NCI-H82 (cell line): ENCODE data around the gene ENTPD1.
A peak's percentile ranks its signal among the peaks of the same experiment; 100 is the strongest.

Source experiments
- DNase-seq: peaks from one replicate; lab custom pipeline; 2025; lab: John Stamatoyannopoulos, UW

Gene ENTPD1

GRCh38 chr10:95832216-95833041 lies 76.5 kb downstream of the ENTPD1 start:
- no peak for DNase-seq

DNA sequence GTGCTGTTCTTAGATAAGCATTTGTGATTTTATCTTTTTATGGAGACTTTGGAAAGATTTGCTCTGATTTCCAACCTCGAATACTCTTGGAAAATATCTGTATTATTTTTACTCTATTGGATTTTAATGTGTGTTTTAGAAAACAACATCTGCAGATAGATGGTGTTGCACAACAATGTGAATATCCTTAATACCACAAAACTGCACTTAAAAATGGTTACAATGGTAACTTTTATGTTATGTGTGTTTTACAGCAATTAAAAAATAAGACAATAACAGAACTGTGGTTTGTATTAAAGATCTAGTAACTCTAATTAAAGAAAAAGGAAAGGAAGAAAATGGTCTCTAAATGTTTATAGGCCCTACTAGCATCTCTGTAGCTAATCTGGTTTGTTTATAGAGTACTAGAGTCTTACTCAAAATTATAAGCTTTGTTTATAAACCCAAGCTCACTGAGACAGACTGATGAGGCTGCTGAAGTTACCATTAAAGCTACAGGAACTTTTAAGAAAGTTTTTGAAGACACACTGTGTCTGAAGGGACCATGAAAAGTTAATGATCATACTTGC lies 77.2 kb downstream of the ENTPD1 start:
- no peak for DNase-seq

- DNase-seq = no peak
Measured at GRCh38 chr10:95834406-95834805, 78.4 kb downstream of the ENTPD1 start.

DNA sequence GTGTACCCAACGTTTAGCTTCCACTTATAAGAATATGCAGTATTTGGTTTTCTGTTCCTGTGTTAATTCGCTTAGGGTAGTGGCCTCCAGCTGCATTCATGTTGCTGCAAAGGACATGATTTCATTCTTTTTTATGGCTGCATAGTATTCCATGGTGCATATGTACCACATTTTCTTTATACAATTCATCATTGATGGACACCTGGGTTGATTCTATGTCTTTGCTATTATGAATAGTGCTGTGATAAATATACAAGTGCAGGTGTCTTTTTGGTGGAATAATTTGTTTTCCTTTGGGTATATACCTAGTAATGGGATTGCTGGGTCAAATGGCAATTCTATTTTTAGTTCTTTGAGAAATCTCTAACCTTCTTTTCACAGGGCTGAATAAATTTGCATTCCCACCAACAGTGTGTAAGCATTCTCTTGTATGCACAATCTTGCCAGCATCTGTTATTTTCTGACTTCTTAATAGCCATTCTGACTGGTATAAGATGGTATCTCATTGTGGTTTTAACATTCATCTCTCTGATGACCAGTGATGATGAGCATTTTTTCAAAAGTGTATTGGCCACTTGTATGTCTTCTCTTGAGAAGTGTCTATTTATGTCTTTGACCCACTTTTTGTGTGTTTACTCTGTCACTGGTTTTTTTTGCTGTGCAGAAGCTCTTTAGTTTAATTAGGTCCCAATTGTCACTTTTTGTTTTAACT lies 79.3 kb downstream of the ENTPD1 start:
- DNase-seq = no peak

DNA sequence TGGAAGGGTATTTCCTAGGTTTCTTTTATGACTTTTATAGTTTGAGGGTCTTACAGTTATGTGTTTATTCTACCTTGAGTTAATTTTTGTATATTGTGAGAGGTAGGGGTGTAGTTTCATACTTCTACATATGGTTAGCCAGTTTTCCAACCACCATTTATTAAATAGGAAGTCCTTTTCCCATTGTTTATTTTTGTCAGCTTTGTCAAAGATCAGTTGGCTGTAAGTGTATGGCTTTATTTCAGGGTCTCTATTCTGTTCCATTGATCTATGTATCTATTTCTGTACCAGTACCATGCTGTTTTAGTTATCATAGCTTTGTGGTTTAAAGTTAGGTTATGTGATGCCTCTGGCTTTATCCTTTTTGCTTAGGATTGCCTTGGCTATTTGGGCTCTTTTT lies 79.9 kb downstream of the ENTPD1 start:
- DNase-seq = no peak

DNA sequence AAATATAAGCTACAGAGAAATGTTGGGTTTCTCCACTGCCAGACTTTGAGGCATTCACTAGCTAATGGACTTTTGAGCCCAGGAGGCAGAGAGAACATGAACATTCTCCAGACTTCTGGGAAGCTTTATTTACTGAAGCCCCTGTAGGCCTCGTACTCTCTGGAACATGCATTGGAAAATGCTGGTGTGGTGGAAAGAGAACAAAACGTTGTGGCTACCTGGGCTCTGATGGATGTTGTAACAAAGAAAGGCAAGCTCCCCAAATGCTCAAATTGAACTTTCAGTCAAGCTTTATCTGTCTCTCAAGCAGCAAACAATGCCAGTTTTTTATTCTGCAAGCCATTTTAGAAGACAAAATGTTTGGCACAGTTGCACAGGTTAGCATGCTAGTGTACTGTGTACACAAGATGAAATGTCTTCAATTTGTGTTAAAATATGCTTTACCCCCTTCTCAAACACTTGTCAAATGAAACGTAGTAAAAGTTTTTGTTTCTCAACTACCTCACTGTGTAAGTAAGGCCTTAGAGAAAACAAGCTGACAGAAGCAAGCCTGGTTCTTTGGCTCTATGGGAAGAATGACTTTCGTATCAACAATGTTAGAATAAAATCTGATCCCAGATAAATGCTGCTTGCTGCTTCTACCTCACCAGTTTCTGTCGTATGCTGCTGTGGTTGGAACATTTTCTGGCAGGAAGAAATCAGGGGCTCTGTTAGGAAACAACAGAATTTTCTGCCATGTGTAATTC lies 80.8 kb downstream of the ENTPD1 start:
- DNase-seq = no peak

DNA sequence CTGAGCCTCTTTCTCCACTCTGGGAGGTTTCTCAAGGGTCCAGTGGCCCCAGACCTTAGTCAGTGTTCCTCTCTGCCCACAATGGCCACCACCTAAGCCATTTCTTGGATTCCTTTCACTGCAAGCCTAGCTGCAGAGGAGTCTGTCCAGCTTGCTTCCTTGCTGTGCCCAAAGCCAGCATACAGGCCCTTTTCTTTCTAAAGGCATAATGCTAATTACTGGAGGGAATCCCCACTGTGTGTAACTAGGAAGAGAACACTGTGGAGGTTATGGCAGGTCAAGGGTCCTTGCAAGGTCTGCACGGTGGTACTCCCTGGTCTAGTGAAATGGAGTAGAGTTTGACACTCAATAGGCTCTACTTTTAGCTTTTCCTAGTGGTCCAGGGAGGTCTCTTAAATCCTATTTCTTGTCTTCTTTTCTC lies 81.4 kb downstream of the ENTPD1 start:
- DNase-seq = no peak

- no peak for DNase-seq
Measured at GRCh38 chr10:95837783-95838182, 81.8 kb downstream of the ENTPD1 start.

GRCh38 chr10:95840121-95840520 lies 84.2 kb downstream of the ENTPD1 start:
- peak; percentile 57 for DNase-seq

DNA sequence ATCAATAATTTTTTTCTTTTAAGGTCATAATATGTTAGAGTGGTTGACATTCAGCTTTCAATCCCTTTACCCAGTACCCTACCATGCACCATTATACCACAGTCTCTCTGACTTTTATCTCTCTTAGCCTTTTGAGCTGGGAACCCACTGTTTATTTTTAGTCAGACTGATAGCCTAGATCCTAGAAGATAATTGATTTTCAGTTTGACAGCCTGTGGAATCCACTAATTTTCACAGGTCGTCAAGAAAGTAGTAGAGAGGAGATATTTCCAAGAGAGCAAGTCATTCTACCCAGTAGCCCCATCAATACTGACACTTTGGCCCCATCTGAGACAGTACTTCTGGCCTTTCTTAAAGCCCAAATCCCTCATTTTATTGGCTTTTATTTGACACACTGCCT lies 84.7 kb downstream of the ENTPD1 start:
- no peak for DNase-seq

- DNase-seq = peak; percentile 78
Measured at GRCh38 chr10:95841661-95842498, 85.9 kb downstream of the ENTPD1 start.

- no peak for DNase-seq
Measured at GRCh38 chr10:95845411-95845810, 89.4 kb downstream of the ENTPD1 start.

- DNase-seq = no peak
Measured at GRCh38 chr10:95847007-95847406, 91.0 kb downstream of the ENTPD1 start.

- DNase-seq = no peak
Measured at GRCh38 chr10:95848841-95849240, 92.9 kb downstream of the ENTPD1 start.

- DNase-seq = no peak
Measured at GRCh38 chr10:95850791-95851190, 94.8 kb downstream of the ENTPD1 start.

GRCh38 chr10:95860166-95860940 lies 104.4 kb downstream of the ENTPD1 start:
- DNase-seq = no peak

- DNase-seq = no peak
Measured at GRCh38 chr10:95861386-95861785, 105.4 kb downstream of the ENTPD1 start.

GRCh38 chr10:95864906-95865813 lies 109.2 kb downstream of the ENTPD1 start:
- DNase-seq = peak; percentile 64

GRCh38 chr10:95865814-95866466 lies 110.0 kb downstream of the ENTPD1 start:
- DNase-seq = no peak
